WI38 (cell line): ENCODE measurements around the gene CFAP100.

ENCODE experiments used
- H3K4me3 ChIP-seq: 2 replicates; pipeline ENCODE4 v1.5.1; 2011; ENCODE audit warnings: low read depth, mild to moderate bottlenecking, control low read depth, low read length
- TF ChIP-seq, protein P1 (sequence below): IDR thresholded peaks from 2 replicates; pipeline ENCODE4 v1.5.1; 2012; ENCODE audit warnings: low read depth, mild to moderate bottlenecking, control low read depth, low read length

Gene CFAP100

GRCh38 chr3:126392246-126392645 lies 2.5 kb upstream of the CFAP100 start:
- no peak overlapping the region for H3K4me3 ChIP-seq
- TF ChIP-seq, protein P1, sequence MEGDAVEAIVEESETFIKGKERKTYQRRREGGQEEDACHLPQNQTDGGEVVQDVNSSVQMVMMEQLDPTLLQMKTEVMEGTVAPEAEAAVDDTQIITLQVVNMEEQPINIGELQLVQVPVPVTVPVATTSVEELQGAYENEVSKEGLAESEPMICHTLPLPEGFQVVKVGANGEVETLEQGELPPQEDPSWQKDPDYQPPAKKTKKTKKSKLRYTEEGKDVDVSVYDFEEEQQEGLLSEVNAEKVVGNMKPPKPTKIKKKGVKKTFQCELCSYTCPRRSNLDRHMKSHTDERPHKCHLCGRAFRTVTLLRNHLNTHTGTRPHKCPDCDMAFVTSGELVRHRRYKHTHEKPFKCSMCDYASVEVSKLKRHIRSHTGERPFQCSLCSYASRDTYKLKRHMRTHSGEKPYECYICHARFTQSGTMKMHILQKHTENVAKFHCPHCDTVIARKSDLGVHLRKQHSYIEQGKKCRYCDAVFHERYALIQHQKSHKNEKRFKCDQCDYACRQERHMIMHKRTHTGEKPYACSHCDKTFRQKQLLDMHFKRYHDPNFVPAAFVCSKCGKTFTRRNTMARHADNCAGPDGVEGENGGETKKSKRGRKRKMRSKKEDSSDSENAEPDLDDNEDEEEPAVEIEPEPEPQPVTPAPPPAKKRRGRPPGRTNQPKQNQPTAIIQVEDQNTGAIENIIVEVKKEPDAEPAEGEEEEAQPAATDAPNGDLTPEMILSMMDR, result no peak

- H3K4me3 ChIP-seq, result no peak overlapping the region
- TF ChIP-seq, protein P1, result no peak
These were observed 1.1 kb upstream of the CFAP100 start for GRCh38 chr3:126393563-126393962.

DNA sequence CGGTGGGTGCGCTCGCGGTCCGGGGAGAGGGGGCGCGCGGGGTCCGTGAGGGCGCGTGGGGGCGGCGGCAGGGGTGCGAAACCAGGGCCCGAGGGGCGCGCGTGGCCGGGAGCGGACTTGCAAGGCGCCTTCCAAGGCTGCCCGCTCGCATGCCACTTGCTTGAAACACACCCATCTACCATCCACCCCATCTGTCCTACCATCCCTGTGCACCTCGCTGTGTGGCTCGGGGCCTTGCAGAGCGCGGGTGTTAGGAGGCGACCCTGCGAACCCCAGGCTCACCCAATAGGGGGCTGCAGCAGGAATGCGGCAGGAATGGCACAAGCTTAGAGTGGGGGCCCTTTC lies 240 bp downstream of the CFAP100 start:
- H3K4me3 ChIP-seq, result no peak overlapping the region
- TF ChIP-seq, protein P1, result no peak

- H3K4me3 ChIP-seq, result no peak overlapping the region
- TF ChIP-seq, protein P1, result no peak
These were observed 1.3 kb downstream of the CFAP100 start for GRCh38 chr3:126395846-126396513.

DNA sequence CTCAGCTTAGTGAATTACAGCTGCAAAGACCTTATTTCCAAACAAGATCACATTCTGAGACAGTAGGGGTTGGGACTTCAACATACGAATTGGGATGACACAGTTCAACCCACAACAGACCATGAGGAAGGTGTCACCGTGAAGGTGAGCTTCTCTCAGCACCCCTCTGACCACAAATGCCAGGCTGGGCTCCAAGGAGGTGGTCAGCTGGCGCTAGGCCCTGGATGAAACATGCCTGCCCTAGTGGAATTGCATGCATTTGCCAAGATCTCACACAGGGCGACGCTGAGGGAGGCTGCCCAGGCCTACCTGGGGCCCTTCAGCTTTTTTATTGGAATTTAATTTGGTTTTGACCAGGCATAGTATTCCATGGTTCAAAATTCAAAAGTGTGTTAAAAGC lies 1.8 kb downstream of the CFAP100 start:
- TF ChIP-seq, protein P1, result no peak

GRCh38 chr3:126397610-126398422 lies 3.1 kb downstream of the CFAP100 start:
- TF ChIP-seq, protein P1, result no peak
- H3K4me3 ChIP-seq, result no peak overlapping the region

More for the DNA sequence above, 1.8 kb downstream of the CFAP100 start:
- H3K4me3 ChIP-seq, result no peak overlapping the region
